ACC112 (cell line): ENCODE data around the gene HOXD4.

Experiments
- H2AFZ ChIP-seq: fragments of 200-600 bp; sonication (generic); one replicate; pipeline ENCODE4 v1.6.0; 2017; ENCODE audit warnings: antibody characterized with exemption, low read length; ENCODE audit not compliant: unreplicated experiment
- H3K27ac ChIP-seq: fragments of 200-600 bp; sonication (generic); 2 replicates; pipeline ENCODE4 v1.5.1; 2014; ENCODE audit warnings: low read depth, mild to moderate bottlenecking, antibody characterized with exemption, low read length, moderate library complexity
- H3K27me3 ChIP-seq: fragments of 200-600 bp; sonication (generic); 2 replicates; pipeline ENCODE4 v1.6.1; 2014; ENCODE audit warnings: mild to moderate bottlenecking, antibody characterized with exemption, low read length, moderate library complexity, mixed read lengths; ENCODE audit not compliant: insufficient read depth
- H3K36me3 ChIP-seq: fragments of 200-600 bp; sonication (generic); 2 replicates; pipeline ENCODE4 v1.6.1; 2016; ENCODE audit warnings: mild to moderate bottlenecking, antibody characterized with exemption, low read length, moderate library complexity, mixed read lengths; ENCODE audit not compliant: insufficient read depth
- H3K4me1 ChIP-seq: fragments of 200-600 bp; sonication (generic); one replicate; pipeline ENCODE4 v1.6.1; 2016; ENCODE audit warnings: low read length, mixed read lengths; ENCODE audit not compliant: insufficient read depth, unreplicated experiment, control insufficient read depth
- H3K4me3 ChIP-seq: fragments of 200-600 bp; sonication (generic); 2 replicates; pipeline ENCODE4 v1.5.1; 2014; ENCODE audit warnings: mild to moderate bottlenecking, low read depth, low read length
- H3K79me2 ChIP-seq: fragments of 200-600 bp; sonication (generic); one replicate; pipeline ENCODE4 v1.6.0; 2016; ENCODE audit warnings: low read length; ENCODE audit not compliant: control insufficient read depth, unreplicated experiment, insufficient read depth

Gene HOXD4

DNA sequence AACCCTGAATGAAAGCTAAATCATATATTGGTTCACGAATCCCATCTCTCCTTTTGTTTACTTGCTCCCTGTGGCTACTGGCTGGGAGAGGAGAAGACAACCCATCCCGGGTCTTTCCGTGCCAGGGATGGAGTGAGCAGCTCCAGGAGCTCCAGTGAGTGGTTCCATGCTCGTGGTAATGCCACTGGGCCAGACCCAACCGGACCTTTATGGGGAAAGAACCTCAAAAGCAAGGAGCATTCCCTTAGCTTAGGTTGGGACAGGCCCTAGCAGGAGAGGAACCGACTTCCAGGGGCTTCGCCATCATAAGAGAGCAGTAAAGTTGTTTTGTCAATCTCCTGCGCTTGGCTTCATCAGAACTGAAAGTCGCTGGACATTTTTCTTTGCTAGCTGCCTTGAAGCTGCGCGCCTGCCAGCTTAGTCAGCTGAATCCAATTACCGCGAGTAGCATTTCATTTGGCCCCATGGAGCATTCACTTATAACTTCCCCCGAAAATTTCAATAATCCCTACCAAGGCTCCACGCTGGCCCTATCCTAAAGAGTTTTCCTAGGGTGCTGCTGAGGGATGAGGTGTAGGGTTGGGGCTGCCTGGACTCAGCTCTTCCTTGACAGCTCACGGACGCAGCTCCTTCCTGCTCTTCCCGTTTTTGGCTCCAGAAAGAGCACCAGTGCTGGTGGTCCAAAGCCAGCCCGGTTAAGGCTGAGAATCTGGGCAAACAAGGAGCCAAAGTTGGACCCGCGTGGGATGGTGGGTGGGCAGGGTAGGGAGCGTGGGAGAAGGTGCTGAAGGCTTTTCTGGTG, 10.7 kb downstream of the HOXD4 start:
- H3K27me3 ChIP-seq: no peaks in the 10 kb centered on the region
- H3K27ac ChIP-seq: no peak overlapping the region
- H3K79me2 ChIP-seq: no peaks in the 10 kb centered on the region
- H3K36me3 ChIP-seq: no peaks in the 10 kb centered on the region
- H3K4me1 ChIP-seq: peaks cover 7% of the 10 kb centered on the region
- peak overlapping the region; percentile 86 for H2AFZ ChIP-seq
- H3K4me3 ChIP-seq: peak overlapping the region; percentile 76

GRCh38 chr2:176162911-176163671, 11.7 kb downstream of the HOXD4 start:
- H3K36me3 ChIP-seq: no peaks in the 10 kb centered on the region
- no peak overlapping the region for H3K4me3 ChIP-seq
- H3K79me2 ChIP-seq: no peaks in the 10 kb centered on the region
- H2AFZ ChIP-seq: no peak overlapping the region
- H3K27ac ChIP-seq: no peak overlapping the region
- peaks cover 7% of the 10 kb centered on the region for H3K4me1 ChIP-seq
- H3K27me3 ChIP-seq: no peaks in the 10 kb centered on the region

DNA sequence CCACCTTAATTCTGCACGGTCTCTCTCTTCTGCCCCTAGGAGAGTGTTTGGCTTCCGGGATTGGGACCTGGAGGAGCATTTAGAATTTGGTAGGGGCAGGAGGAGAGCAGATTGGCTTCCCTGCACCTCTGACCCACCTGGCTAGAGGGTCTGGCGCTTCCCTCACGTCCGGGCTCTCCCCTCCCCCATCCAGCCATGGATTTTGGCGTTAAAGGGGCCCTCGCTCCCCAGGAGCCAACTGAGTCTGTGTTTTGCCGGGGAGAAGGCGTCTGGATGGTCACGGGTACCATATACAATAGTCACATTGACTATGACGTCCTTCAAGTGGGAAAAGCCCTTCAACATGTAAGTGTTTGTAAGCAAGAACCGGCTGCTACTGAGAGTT, 12.3 kb downstream of the HOXD4 start:
- H2AFZ ChIP-seq: no peak overlapping the region
- H3K4me1 ChIP-seq: peaks cover 7% of the 10 kb centered on the region
- no peaks in the 10 kb centered on the region for H3K36me3 ChIP-seq
- H3K4me3 ChIP-seq: no peak overlapping the region
- H3K27ac ChIP-seq: no peak overlapping the region
- H3K79me2 ChIP-seq: no peaks in the 10 kb centered on the region
- H3K27me3 ChIP-seq: no peaks in the 10 kb centered on the region

GRCh38 chr2:176164201-176164600, 12.9 kb downstream of the HOXD4 start:
- Histone ChIP-seq H3K4me1 (peaks cover 7% of the 10 kb centered on the region), H3K79me2 (no peaks in the 10 kb centered on the region), H3K4me3 (no peak overlapping the region), H3K27ac (no peak overlapping the region), H3K27me3 (no peaks in the 10 kb centered on the region), H2AFZ (no peak overlapping the region), H3K36me3 (no peaks in the 10 kb centered on the region)

GRCh38 chr2:176164611-176165369, 13.4 kb downstream of the HOXD4 start:
- H3K4me3 ChIP-seq: no peak overlapping the region
- no peak overlapping the region for H2AFZ ChIP-seq
- H3K36me3 ChIP-seq: no peaks in the 10 kb centered on the region
- H3K79me2 ChIP-seq: no peaks in the 10 kb centered on the region
- H3K27ac ChIP-seq: no peak overlapping the region
- no peaks in the 10 kb centered on the region for H3K27me3 ChIP-seq
- H3K4me1 ChIP-seq: peaks cover 7% of the 10 kb centered on the region

GRCh38 chr2:176165370-176166050, 14.2 kb downstream of the HOXD4 start:
- no peaks in the 10 kb centered on the region for H3K79me2 ChIP-seq
- H3K27ac ChIP-seq: no peak overlapping the region
- H3K4me1 ChIP-seq: peaks cover 7% of the 10 kb centered on the region
- H3K4me3 ChIP-seq: no peak overlapping the region
- H3K27me3 ChIP-seq: no peaks in the 10 kb centered on the region
- no peaks in the 10 kb centered on the region for H3K36me3 ChIP-seq
- H2AFZ ChIP-seq: no peak overlapping the region

DNA sequence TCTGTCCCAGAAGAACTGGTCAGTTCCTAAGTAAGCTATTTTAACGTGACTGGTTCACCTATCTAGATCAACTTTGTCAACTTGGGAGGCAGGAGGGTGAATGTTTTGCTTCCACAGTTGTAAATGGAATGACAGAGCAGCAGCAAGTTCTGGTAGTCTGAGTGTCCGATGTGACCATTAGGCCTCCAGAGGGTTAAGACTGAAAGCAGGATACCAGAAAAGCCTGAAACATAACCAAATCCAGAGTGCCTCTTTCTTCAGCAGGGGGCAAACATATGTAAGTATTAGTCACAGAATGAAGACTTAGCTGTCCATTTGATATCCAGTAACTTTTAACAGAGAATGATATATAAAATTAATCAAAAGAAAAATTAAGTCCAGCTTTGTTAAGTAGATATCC, 14.9 kb downstream of the HOXD4 start:
- no peaks in the 10 kb centered on the region for H3K27me3 ChIP-seq
- H3K36me3 ChIP-seq: no peaks in the 10 kb centered on the region
- no peak overlapping the region for H2AFZ ChIP-seq
- no peak overlapping the region for H3K27ac ChIP-seq
- peaks cover 6% of the 10 kb centered on the region for H3K4me1 ChIP-seq
- no peak overlapping the region for H3K4me3 ChIP-seq
- H3K79me2 ChIP-seq: no peaks in the 10 kb centered on the region

DNA sequence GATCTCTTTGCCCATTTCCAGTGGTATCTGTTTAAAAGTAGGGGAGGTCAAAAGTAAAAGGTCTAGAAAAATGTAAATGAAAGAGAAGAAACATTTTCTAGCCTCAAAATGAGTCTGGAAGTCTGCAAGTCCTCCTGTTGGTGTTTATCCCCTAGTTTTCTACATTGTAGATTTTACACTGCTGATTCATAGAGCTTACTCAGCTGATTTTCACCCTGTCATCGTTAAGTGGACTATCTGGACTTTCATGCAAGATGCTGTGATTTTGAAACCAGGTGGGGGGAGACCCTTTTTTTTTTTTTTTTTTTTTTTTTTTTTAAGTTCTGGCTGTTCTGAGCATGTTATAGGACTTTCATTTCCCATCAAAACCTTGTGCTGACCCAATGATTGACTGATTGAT, 16.0 kb downstream of the HOXD4 start:
- Histone ChIP-seq H3K4me3 (no peak overlapping the region), H3K79me2 (no peaks in the 10 kb centered on the region), H3K4me1 (no peaks in the 10 kb centered on the region), H3K36me3 (no peaks in the 10 kb centered on the region), H3K27me3 (no peaks in the 10 kb centered on the region), H3K27ac (no peak overlapping the region), H2AFZ (no peak overlapping the region)

DNA sequence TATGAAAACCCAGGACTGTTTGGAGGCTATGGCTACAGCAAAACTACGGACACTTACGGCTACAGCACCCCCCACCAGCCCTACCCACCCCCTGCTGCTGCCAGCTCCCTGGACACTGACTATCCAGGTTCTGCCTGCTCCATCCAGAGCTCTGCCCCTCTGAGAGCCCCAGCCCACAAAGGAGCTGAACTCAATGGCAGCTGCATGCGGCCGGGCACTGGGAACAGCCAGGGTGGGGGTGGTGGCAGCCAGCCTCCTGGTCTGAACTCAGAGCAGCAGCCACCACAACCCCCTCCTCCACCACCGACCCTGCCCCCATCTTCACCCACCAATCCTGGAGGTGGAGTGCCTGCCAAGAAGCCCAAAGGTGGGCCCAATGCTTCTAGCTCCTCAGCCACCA, 17.8 kb downstream of the HOXD4 start:
- Histone ChIP-seq H2AFZ (no peak overlapping the region), H3K27me3 (no peaks in the 10 kb centered on the region), H3K4me1 (no peaks in the 10 kb centered on the region), H3K27ac (no peak overlapping the region), H3K4me3 (no peak overlapping the region), H3K36me3 (no peaks in the 10 kb centered on the region), H3K79me2 (no peaks in the 10 kb centered on the region)

DNA sequence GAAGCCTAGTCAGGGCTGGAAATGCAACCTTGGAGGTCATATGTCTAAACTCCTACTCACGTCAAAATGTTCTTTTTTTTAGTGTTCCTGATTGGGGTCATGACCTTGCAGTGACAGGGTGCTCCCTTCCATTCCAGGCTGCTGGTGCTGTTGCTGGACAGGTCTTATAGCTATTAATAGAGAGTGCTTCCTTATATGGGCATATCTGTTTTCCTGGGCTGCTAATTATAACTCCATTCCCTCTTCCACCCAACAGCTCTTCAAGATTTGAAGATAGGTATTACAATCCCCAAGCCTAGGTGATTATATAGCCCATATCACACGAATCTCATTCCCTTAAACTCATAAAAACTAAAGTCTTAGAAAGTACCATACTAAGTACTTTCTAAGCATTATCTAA, 18.4 kb downstream of the HOXD4 start:
- Histone ChIP-seq H3K4me1 (no peaks in the 10 kb centered on the region), H3K27ac (no peak overlapping the region), H3K4me3 (no peak overlapping the region), H2AFZ (no peak overlapping the region), H3K79me2 (no peaks in the 10 kb centered on the region), H3K27me3 (no peaks in the 10 kb centered on the region), H3K36me3 (no peaks in the 10 kb centered on the region)
